H1 (cell line): ENCODE results near the gene TFF2. TPM values are rescaled to one million over a fixed set of nuclear protein-coding genes. Genes with fewer than 3 reads are reported as not detected.
A peak's percentile ranks its signal among the peaks of the same experiment; 100 is the strongest.

Experiments
- CTCF ChIA-PET: fragments of 300-600 bp; sonication (Branson Sonifier 250); formaldehyde crosslinking; loops from one replicate; lab custom pipeline; 2021; ENCODE audit not compliant: partially characterized antibody; lab: Charles Lee
- POLR2A ChIA-PET: fragments of 300-600 bp; sonication (Branson Sonifier 250); formaldehyde crosslinking; loops from one replicate; lab custom pipeline; 2021; ENCODE audit warnings: inconsistent platforms; ENCODE audit not compliant: partially characterized antibody; lab: Charles Lee
- DNase-seq, 2 experiments: peaks; one replicate each; pipeline versions ENCODE4 v3.0.0 to v3.0.0-alpha.2; 2010 to 2022; ENCODE audit warnings: low spot score in 2 of 2, low read depth in 1 of 2, mixed read lengths in 1 of 2
- FAIRE-seq: peaks from 2 replicates; lab custom pipeline; 2011; peaks lifted over from hg19 to GRCh38; lab: Jason Lieb, UNC
- H2AFZ ChIP-seq: 2 replicates; pipeline ENCODE4 v1.8.1; 2012; ENCODE audit warnings: low read length, inconsistent platforms
- H2AK5ac ChIP-seq: 2 replicates; pipeline ENCODE4 v1.6.1; 2013; ENCODE audit warnings: low read depth, low read length
- H2BK120ac ChIP-seq: replicated peaks from 2 replicates; pipeline ENCODE3; 2013; ENCODE audit warnings: low read depth, low read length, inconsistent platforms
- H2BK12ac ChIP-seq: 2 replicates; pipeline ENCODE4 v1.6.1; 2013; ENCODE audit warnings: low read depth, low read length
- H2BK15ac ChIP-seq: 2 replicates; pipeline ENCODE4 v1.6.1; 2013; ENCODE audit warnings: low read length
- H2BK20ac ChIP-seq: 2 replicates; pipeline ENCODE4 v1.6.1; 2013; ENCODE audit warnings: low read length
- H2BK5ac ChIP-seq: 2 replicates; pipeline ENCODE4 v1.6.1; 2013; ENCODE audit warnings: low read depth, low read length
- H3K14ac ChIP-seq: 2 replicates; pipeline ENCODE4 v1.6.1; 2013; ENCODE audit warnings: inconsistent platforms; ENCODE audit not compliant: insufficient read length
- H3K18ac ChIP-seq: 2 replicates; pipeline ENCODE4 v1.6.1; 2013; ENCODE audit warnings: low read length; ENCODE audit errors: extremely low read depth
- H3K23ac ChIP-seq: 2 replicates; pipeline ENCODE4 v1.6.1; 2013; ENCODE audit warnings: inconsistent platforms; ENCODE audit not compliant: insufficient read length
- H3K23me2 ChIP-seq: 2 replicates; pipeline ENCODE4 v1.6.1; 2013; ENCODE audit warnings: low read depth, low read length
- H3K27ac ChIP-seq: 2 replicates; pipeline ENCODE4 v1.6.1; 2011; ENCODE audit warnings: low read depth, low read length, inconsistent platforms
- H3K27me3 ChIP-seq, 4 experiments: replicated peaks in 1 of 4; 1 replicate in 1 of 4; 2 replicates in 3 of 4; pipeline versions ENCODE4 v1.6.1 to v1.8.1; 2011 to 2013; ENCODE audit warnings: low read length in 3 of 4, mild to moderate bottlenecking in 3 of 4, inconsistent platforms in 2 of 4, mixed read lengths in 2 of 4, moderate library complexity in 1 of 4; ENCODE audit not compliant: control insufficient read depth in 3 of 4, insufficient read depth in 3 of 4; ENCODE audit errors: extremely low read depth in 1 of 4
- H3K36me3 ChIP-seq, 4 experiments: 2 replicates each; pipeline versions ENCODE4 v1.6.1 to v1.8.1; 2011 to 2013; ENCODE audit warnings: mild to moderate bottlenecking in 4 of 4, low read length in 3 of 4, moderate library complexity in 2 of 4, control low read depth in 1 of 4, inconsistent platforms in 1 of 4; ENCODE audit not compliant: insufficient read depth in 4 of 4, control insufficient read depth in 2 of 4
- H3K4ac ChIP-seq: replicated peaks from 2 replicates; pipeline ENCODE3; 2013; ENCODE audit warnings: low read length, low read depth, mixed read lengths, inconsistent platforms; ENCODE audit not compliant: insufficient read length
- H3K4me1 ChIP-seq, 4 experiments: replicated peaks in 1 of 4; 1 replicate in 1 of 4; 2 replicates in 3 of 4; pipeline versions ENCODE4 v1.6.1 to v1.8.1; 2011 to 2013; ENCODE audit warnings: low read length in 3 of 4, inconsistent platforms in 2 of 4, mixed read lengths in 1 of 4; ENCODE audit not compliant: insufficient read depth in 4 of 4, control insufficient read depth in 3 of 4
- H3K4me2 ChIP-seq, 2 experiments: 2 replicates each; pipeline versions ENCODE4 v1.6.1 to v1.8.1; 2011 to 2013; ENCODE audit warnings: low read depth in 2 of 2, low read length in 2 of 2, control low read depth in 1 of 2, inconsistent platforms in 1 of 2, mild to moderate bottlenecking in 1 of 2; ENCODE audit not compliant: insufficient read depth in 1 of 2
- H3K4me3 ChIP-seq, 4 experiments: fragments of 200-600, 300-600 bp in 1 of 4; sonication (generic), shearing (Covaris generic), sonication (Bioruptor Twin) in 1 of 4; 2 replicates each; pipeline versions ENCODE4 v1.5.1 to v1.8.1; 2011 to 2016; ENCODE audit warnings: low read length in 4 of 4, low read depth in 3 of 4, control low read depth in 2 of 4, inconsistent platforms in 2 of 4, mild to moderate bottlenecking in 2 of 4, mixed read lengths in 1 of 4, moderate library complexity in 1 of 4; ENCODE audit not compliant: insufficient read depth in 2 of 4; ENCODE audit errors: extremely low read depth in 1 of 4
- H3K56ac ChIP-seq: replicated peaks from 2 replicates; pipeline ENCODE3; 2013; ENCODE audit warnings: low read depth, mild to moderate bottlenecking, mixed read lengths, low read length, inconsistent platforms; ENCODE audit not compliant: insufficient read length
- H3K79me1 ChIP-seq: 2 replicates; pipeline ENCODE4 v1.6.1; 2013; ENCODE audit warnings: low read depth, low read length, control low read depth
- H3K79me2 ChIP-seq, 2 experiments: 2 replicates each; pipeline versions ENCODE4 v1.6.1 to v1.8.1; 2012 to 2013; ENCODE audit warnings: low read length in 2 of 2, mild to moderate bottlenecking in 2 of 2, inconsistent platforms in 1 of 2; ENCODE audit not compliant: insufficient read depth in 2 of 2, control insufficient read depth in 1 of 2
- H3K9ac ChIP-seq, 4 experiments: replicated peaks in 1 of 4; 1 replicate in 1 of 4; 2 replicates in 3 of 4; pipeline versions ENCODE4 v1.6.1 to v1.8.1; 2011 to 2013; ENCODE audit warnings: low read depth in 3 of 4, low read length in 3 of 4, control low read depth in 2 of 4, mild to moderate bottlenecking in 2 of 4, moderate library complexity in 2 of 4, inconsistent platforms in 1 of 4; ENCODE audit errors: extremely low read depth in 1 of 4
- H3K9me3 ChIP-seq, 2 experiments: 2 replicates each; pipeline versions ENCODE4 v1.6.1 to v1.8.1; 2012 to 2013; ENCODE audit warnings: mild to moderate bottlenecking in 2 of 2, moderate library complexity in 2 of 2, control low read depth in 1 of 2, inconsistent platforms in 1 of 2, low read depth in 1 of 2, low read length in 1 of 2, mixed read lengths in 1 of 2; ENCODE audit not compliant: insufficient read depth in 2 of 2
- H4K20me1 ChIP-seq, 2 experiments: replicated peaks in 1 of 2; 2 replicates each; pipeline versions ENCODE3 to v1.8.1; 2011 to 2013; ENCODE audit warnings: inconsistent platforms in 2 of 2, low read length in 2 of 2, mild to moderate bottlenecking in 1 of 2; ENCODE audit not compliant: insufficient read depth in 2 of 2, control insufficient read depth in 1 of 2
- H4K5ac ChIP-seq: 2 replicates; pipeline ENCODE4 v1.6.1; 2013; ENCODE audit warnings: low read length, low read depth, mixed read lengths, inconsistent platforms; ENCODE audit not compliant: insufficient read length
- H4K8ac ChIP-seq: 2 replicates; pipeline ENCODE4 v1.8.0; 2013; ENCODE audit warnings: mild to moderate bottlenecking, moderate library complexity, low read length, inconsistent platforms; ENCODE audit not compliant: insufficient read depth; ENCODE audit errors: extremely low read depth
- H4K91ac ChIP-seq: replicated peaks from 2 replicates; pipeline ENCODE3; 2013; ENCODE audit warnings: low read length, mixed read lengths, inconsistent platforms; ENCODE audit not compliant: insufficient read length
- CEBPB ChIP-seq: IDR thresholded peaks from 2 replicates; pipeline ENCODE4 v1.6.1; 2012; ENCODE audit warnings: low read depth, low read length
- KDM1A ChIP-seq: fragments of 200-600, 300-600 bp; sonication (generic); IDR thresholded peaks from 2 replicates; pipeline ENCODE4 v1.7.1; 2016; ENCODE audit warnings: mild to moderate bottlenecking, low read length, borderline replicate concordance
- SAP30 ChIP-seq: fragments of 300-600 bp; sonication (generic); IDR thresholded peaks from 2 replicates; pipeline ENCODE4 v1.7.1; 2012; ENCODE audit warnings: low read length, moderate library complexity, mild to moderate bottlenecking, inconsistent platforms; ENCODE audit not compliant: insufficient read depth, insufficient replicate concordance
- WGBS, 2 experiments: shearing (Covaris generic) in 1 of 2; methylation state at CpG; one replicate each; pipeline versions ENCODE4 v1.1.6 to v1.1.7; 2013 to 2015; ENCODE audit warnings: low lambda C conversion rate in 2 of 2, mixed read lengths in 2 of 2, inconsistent platforms in 1 of 2, low coverage in 1 of 2, missing lambda C conversion rate in 1 of 2; ENCODE audit not compliant: insufficient replicate concordance in 2 of 2, insufficient coverage in 1 of 2, insufficient read length in 1 of 2; ENCODE audit errors: extremely low coverage in 1 of 2, missing lambda C conversion rate in 1 of 2; 5-methylcytosine and 5-hydroxymethylcytosine counted together
- polyA plus RNA-seq, 7 experiments: library from polyadenylated mRNA; depleted of rRNA in 3 of 7; stranded (reverse) in 5 of 7; unstranded in 2 of 7; fragments of >200 nt in 5 of 7; fragments of 200-250 nt in 2 of 7; gene quantifications; 1 replicate in 5 of 7; 2 replicates in 1 of 7; 4 replicates in 1 of 7; pipeline versions ENCODE4 v1.2.1 to v1.2.3, GENCODE V29; 2011 to 2013; ENCODE audit warnings: missing spikeins in 2 of 7, mixed read lengths in 2 of 7
- total RNA-seq: library from RNA; stranded (reverse); fragmentation: NEBNext Ultra II Directional; extraction: Animal tissue kit (Norgen Biotek cat#: 25700); gene quantifications from 2 replicates; pipeline ENCODE4 v1.2.1, GENCODE V29; 2021

Gene TFF2
- total and polyA plus RNA-seq, 2 of the 8 experiments (the other 6 are each of a cell fraction or from before 2014, with no cell fraction given) = not detected

- Histone ChIP-seq H3K79me2 (no peaks in the 10 kb centered on the region), H3K4me3 (no peak overlapping the region), H2BK15ac (no peak overlapping the region), H4K91ac (no peak overlapping the region), H2AFZ (no peak overlapping the region), H4K5ac (no peak overlapping the region), H3K18ac (no peak overlapping the region), H3K9ac (no peak overlapping the region), H2BK5ac (no peak overlapping the region), H3K4me1 (peaks cover 0 to 12% (median 4%) of the 10 kb centered on the region in 4 experiments; a peak in 6 of 7 replicates), H3K14ac (no peak overlapping the region), H3K23ac (no peak overlapping the region), H3K56ac (no peak overlapping the region), H3K23me2 (no peaks in the 10 kb centered on the region), H2BK20ac (no peak overlapping the region), H2BK12ac (no peak overlapping the region), H3K27me3 (no peaks in the 10 kb centered on the region), H2BK120ac (no peak overlapping the region), H3K9me3 (peaks cover 0 to 1% of the 10 kb centered on the region in 2 experiments; a peak in 1 of 4 replicates), H3K79me1 (no peaks in the 10 kb centered on the region), H3K36me3 (no peaks in the 10 kb centered on the region), H3K4me2 (no peak overlapping the region), H3K4ac (no peak overlapping the region), H4K20me1 (no peaks in the 10 kb centered on the region), H2AK5ac (no peak overlapping the region), H4K8ac (no peak overlapping the region), H3K27ac (no peak overlapping the region)
- ChIA-PET CTCF (interaction anchor here (0.7 to 11.6 kb wide), 28 partner anchors 7 to 212 kb away, joined by 3 to 137 read pairs (median 5); partner anchors contain the start of genes TFF1 and TFF3), POLR2A (interaction anchor here (1.2 kb wide), 1 partner anchor 24 kb away, joined by 3 read pairs; no protein-coding TSS in a partner anchor)
- FAIRE-seq (no peak), DNase-seq (peak in 1 of 2 experiments; percentile 14)
- TF ChIP-seq CEBPB (no peak), KDM1A (peak; percentile 63; the same call in 1 of the 2 replicates), SAP30 (no peak)
- 89% methylated on average over 4 of the region's 4 CpGs; no CpG with 5 or more reads in 1 of the 2 experiments for WGBS, 2 experiments
These were observed 13.5 kb downstream of the TFF2 start for GRCh38 chr21:42337276-42337675.
